Ovary (tissue), 3 donors: ENCODE data around the gene FAM117A.

ENCODE experiments used
- CTCF ChIP-seq, 3 donors: fragments of 450-650 bp in 2 of 3; fragments of 200-600 bp in 1 of 3; IDR thresholded peaks; one replicate each; pipeline versions ENCODE4 v1.5.1 to v1.8.0; 2016 to 2022; ENCODE audit warnings: antibody characterized with exemption in 3 of 3, mild to moderate bottlenecking in 1 of 3
- EP300 ChIP-seq: sonication (generic); formaldehyde crosslinking; IDR thresholded peaks from one replicate; pipeline ENCODE4 v1.6.1; 2017; ENCODE audit warnings: antibody characterized with exemption
- donor health status: DM: no; HTN: no; CAD: no.

GRCh38 chr17:49789243-49789578 lies 25.3 kb upstream of the FAM117A start:
- no peak for TF ChIP-seq CTCF (IDR thresholded peaks at IDR 0.05)
- no peak for TF ChIP-seq EP300
